ENCODE data around the gene SERPINB6.
"Not testable (repeated sequence)": the region's sequence is repeated elsewhere in the genome, so short reads cannot be mapped to it uniquely, and the experiment has no call there.

Gene SERPINB6

DNA sequence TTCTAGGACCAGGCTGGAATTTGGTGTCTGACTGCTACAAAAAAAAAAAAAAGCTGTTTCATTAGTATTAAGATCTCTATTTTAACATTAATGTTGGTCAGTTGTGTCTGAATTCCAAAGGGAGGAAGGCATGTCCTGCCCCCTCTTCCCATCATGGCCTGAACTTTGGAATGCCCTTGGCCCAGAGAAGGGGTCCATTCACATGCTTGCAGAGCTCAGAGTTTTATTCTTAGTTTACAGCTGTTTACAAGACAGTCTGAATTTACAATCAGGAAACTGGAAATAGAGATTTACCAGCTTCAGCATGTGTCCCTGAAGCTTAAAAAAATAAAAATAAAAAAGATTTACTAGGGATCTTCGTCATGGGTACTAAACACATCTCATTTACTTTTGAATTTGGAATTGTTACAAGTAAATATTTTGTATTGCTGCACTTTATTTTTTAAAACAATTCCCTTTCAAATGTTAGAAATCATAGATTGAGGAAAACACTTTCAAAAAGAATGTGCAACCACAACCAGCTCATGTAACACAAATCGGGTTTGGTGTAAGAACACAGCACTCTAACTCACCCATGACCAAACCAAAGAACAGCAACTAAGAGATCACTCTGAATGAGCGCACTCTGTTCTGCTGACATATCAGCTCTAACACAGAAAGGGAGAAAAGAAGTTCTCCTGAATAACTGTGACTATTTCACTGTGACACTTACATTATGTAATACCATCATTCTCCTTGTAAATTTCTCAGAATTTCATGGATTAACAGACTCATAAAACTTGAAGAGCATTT lies 6.6 kb upstream of the SERPINB6 start:
- Histone ChIP-seq H3K27ac (ENCODE audit: insufficient read depth, low read length, poor library complexity, severe bottlenecking) (no peak overlapping the region), H3K36me3 (ENCODE audit: control insufficient read depth, insufficient read depth, low read length) (no peaks in the 10 kb centered on the region), H3K4me1 (ENCODE audit: control insufficient read depth, insufficient read depth, low read length, poor library complexity, severe bottlenecking) (no peaks in the 10 kb centered on the region), H3K27me3 (replicated peaks; ENCODE audit: control insufficient read depth, insufficient read depth, low read length, poor library complexity, severe bottlenecking) (no peaks in the 10 kb centered on the region), H3K9me3 (ENCODE audit: control insufficient read depth, low read length) (no peaks in the 10 kb centered on the region), H3K4me3 (ENCODE audit: insufficient read depth, low read depth, low read length, poor library complexity, severe bottlenecking) (no peak overlapping the region)
- no peak for DNase-seq

DNA sequence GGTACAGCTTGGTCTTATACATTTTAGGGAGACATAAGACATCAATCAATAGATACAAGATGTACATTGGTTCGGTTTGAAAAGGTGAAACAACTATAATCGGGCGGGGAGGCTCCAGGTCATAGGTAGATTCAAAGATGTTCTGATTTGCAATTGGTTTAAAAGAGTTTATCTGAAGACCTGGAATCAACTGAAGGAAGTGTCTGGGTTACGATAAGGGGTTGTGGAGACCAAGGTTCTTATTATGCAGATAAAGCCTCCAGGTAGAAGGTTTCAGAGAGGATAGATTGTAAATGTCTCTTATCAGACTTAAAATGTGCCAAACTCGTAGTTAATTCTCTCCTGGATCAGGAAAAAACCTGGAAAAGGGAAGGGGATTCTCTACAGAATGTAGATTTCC lies 5.9 kb upstream of the SERPINB6 start:
- no peaks in the 10 kb centered on the region for H3K27me3 ChIP-seq (replicated peaks; ENCODE audit: control insufficient read depth, insufficient read depth, low read length, poor library complexity, severe bottlenecking)
- H3K4me3 ChIP-seq (ENCODE audit: insufficient read depth, low read depth, low read length, poor library complexity, severe bottlenecking) = no peak overlapping the region
- no peaks in the 10 kb centered on the region for H3K4me1 ChIP-seq (ENCODE audit: control insufficient read depth, insufficient read depth, low read length, poor library complexity, severe bottlenecking)
- H3K36me3 ChIP-seq (ENCODE audit: control insufficient read depth, insufficient read depth, low read length) = no peaks in the 10 kb centered on the region
- no peak for DNase-seq
- no peak overlapping the region for H3K27ac ChIP-seq (ENCODE audit: insufficient read depth, low read length, poor library complexity, severe bottlenecking)
- no peaks in the 10 kb centered on the region for H3K9me3 ChIP-seq (ENCODE audit: control insufficient read depth, low read length)

- Histone ChIP-seq H3K9me3 (ENCODE audit: control insufficient read depth, low read length) (no peaks in the 10 kb centered on the region), H3K27me3 (replicated peaks; ENCODE audit: control insufficient read depth, insufficient read depth, low read length, poor library complexity, severe bottlenecking) (no peaks in the 10 kb centered on the region), H3K4me3 (ENCODE audit: insufficient read depth, low read depth, low read length, poor library complexity, severe bottlenecking) (no peak overlapping the region), H3K36me3 (ENCODE audit: control insufficient read depth, insufficient read depth, low read length) (no peaks in the 10 kb centered on the region), H3K27ac (ENCODE audit: insufficient read depth, low read length, poor library complexity, severe bottlenecking) (no peak overlapping the region), H3K4me1 (ENCODE audit: control insufficient read depth, insufficient read depth, low read length, poor library complexity, severe bottlenecking) (peaks cover 3% of the 10 kb centered on the region)
- no peak for DNase-seq
Observed at GRCh38 chr6:2976571-2977085, 5.3 kb upstream of the SERPINB6 start.

GRCh38 chr6:2976060-2976459 lies 4.7 kb upstream of the SERPINB6 start:
- Histone ChIP-seq H3K4me3 (ENCODE audit: insufficient read depth, low read depth, low read length, poor library complexity, severe bottlenecking) (no peak overlapping the region), H3K36me3 (ENCODE audit: control insufficient read depth, insufficient read depth, low read length) (no peaks in the 10 kb centered on the region), H3K9me3 (ENCODE audit: control insufficient read depth, low read length) (no peaks in the 10 kb centered on the region), H3K4me1 (ENCODE audit: control insufficient read depth, insufficient read depth, low read length, poor library complexity, severe bottlenecking) (peaks cover 4% of the 10 kb centered on the region), H3K27ac (ENCODE audit: insufficient read depth, low read length, poor library complexity, severe bottlenecking) (no peak overlapping the region), H3K27me3 (replicated peaks; ENCODE audit: control insufficient read depth, insufficient read depth, low read length, poor library complexity, severe bottlenecking) (no peaks in the 10 kb centered on the region)
- no peak for DNase-seq

- H3K36me3 ChIP-seq (ENCODE audit: control insufficient read depth, insufficient read depth, low read length) = no peaks in the 10 kb centered on the region
- H3K4me1 ChIP-seq (ENCODE audit: control insufficient read depth, insufficient read depth, low read length, poor library complexity, severe bottlenecking) = peaks cover 4% of the 10 kb centered on the region
- DNase-seq = no peak
- no peaks in the 10 kb centered on the region for H3K27me3 ChIP-seq (replicated peaks; ENCODE audit: control insufficient read depth, insufficient read depth, low read length, poor library complexity, severe bottlenecking)
- no peak overlapping the region for H3K4me3 ChIP-seq (ENCODE audit: insufficient read depth, low read depth, low read length, poor library complexity, severe bottlenecking)
- H3K9me3 ChIP-seq (ENCODE audit: control insufficient read depth, low read length) = no peaks in the 10 kb centered on the region
- H3K27ac ChIP-seq (ENCODE audit: insufficient read depth, low read length, poor library complexity, severe bottlenecking) = no peak overlapping the region
Observed at GRCh38 chr6:2973676-2974075, 2.3 kb upstream of the SERPINB6 start.

GRCh38 chr6:2973180-2973579 lies 1.8 kb upstream of the SERPINB6 start:
- H3K4me1 ChIP-seq (ENCODE audit: control insufficient read depth, insufficient read depth, low read length, poor library complexity, severe bottlenecking); H3K4me3 ChIP-seq (ENCODE audit: insufficient read depth, low read depth, low read length, poor library complexity, severe bottlenecking): not testable (repeated sequence)

DNA sequence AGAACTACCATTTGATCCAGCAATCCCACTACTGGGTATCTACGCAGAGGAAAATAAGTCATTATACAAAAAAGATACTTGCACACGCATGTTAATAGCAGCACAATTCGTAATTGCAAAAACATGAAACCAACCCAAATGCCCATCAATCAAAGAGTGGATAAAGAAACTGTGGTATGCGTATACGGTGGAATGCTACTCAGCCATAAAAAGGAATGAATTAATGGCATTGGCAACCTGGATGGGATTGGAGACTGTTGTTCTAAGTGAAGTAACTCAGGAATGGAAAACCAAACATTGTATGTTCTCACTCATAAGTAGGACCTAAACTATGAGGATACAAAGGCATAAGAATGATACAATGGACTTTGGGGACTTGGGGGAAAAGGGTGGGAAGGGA lies 1.3 kb upstream of the SERPINB6 start:
- not testable (repeated sequence) for H3K4me1 ChIP-seq (ENCODE audit: control insufficient read depth, insufficient read depth, low read length, poor library complexity, severe bottlenecking); H3K9me3 ChIP-seq (ENCODE audit: control insufficient read depth, low read length); H3K4me3 ChIP-seq (ENCODE audit: insufficient read depth, low read depth, low read length, poor library complexity, severe bottlenecking); DNase-seq; H3K36me3 ChIP-seq (ENCODE audit: control insufficient read depth, insufficient read depth, low read length); H3K27ac ChIP-seq (ENCODE audit: insufficient read depth, low read length, poor library complexity, severe bottlenecking); H3K27me3 ChIP-seq (replicated peaks; ENCODE audit: control insufficient read depth, insufficient read depth, low read length, poor library complexity, severe bottlenecking)

More at GRCh38 chr6:2973180-2973579, 1.8 kb upstream of the SERPINB6 start:
- H3K9me3 ChIP-seq (ENCODE audit: control insufficient read depth, low read length); H3K27me3 ChIP-seq (replicated peaks; ENCODE audit: control insufficient read depth, insufficient read depth, low read length, poor library complexity, severe bottlenecking); H3K27ac ChIP-seq (ENCODE audit: insufficient read depth, low read length, poor library complexity, severe bottlenecking); DNase-seq; H3K36me3 ChIP-seq (ENCODE audit: control insufficient read depth, insufficient read depth, low read length): not testable (repeated sequence)

DNA sequence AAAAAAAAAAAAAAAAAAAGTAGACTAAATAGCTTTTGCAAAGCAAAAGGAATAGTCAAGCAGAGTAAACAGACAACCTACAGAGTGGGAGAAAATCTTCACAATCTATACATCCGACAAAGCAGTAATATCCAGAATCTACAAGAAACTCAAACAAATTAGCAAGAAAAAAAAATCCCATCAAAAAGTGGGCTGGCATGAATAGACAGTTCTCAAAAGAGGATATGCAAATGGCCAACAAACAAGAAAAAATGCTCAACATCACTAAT lies 786 bp upstream of the SERPINB6 start:
- DNase-seq; H3K27me3 ChIP-seq (replicated peaks; ENCODE audit: control insufficient read depth, insufficient read depth, low read length, poor library complexity, severe bottlenecking); H3K9me3 ChIP-seq (ENCODE audit: control insufficient read depth, low read length); H3K36me3 ChIP-seq (ENCODE audit: control insufficient read depth, insufficient read depth, low read length); H3K4me1 ChIP-seq (ENCODE audit: control insufficient read depth, insufficient read depth, low read length, poor library complexity, severe bottlenecking); H3K27ac ChIP-seq (ENCODE audit: insufficient read depth, low read length, poor library complexity, severe bottlenecking): not testable (repeated sequence)
- peak overlapping the region; percentile 78 for H3K4me3 ChIP-seq (ENCODE audit: insufficient read depth, low read depth, low read length, poor library complexity, severe bottlenecking)

GRCh38 chr6:2970753-2971419 lies 481 bp downstream of the SERPINB6 start:
- H3K9me3 ChIP-seq (ENCODE audit: control insufficient read depth, low read length) = no peaks in the 10 kb centered on the region
- DNase-seq = peak in 2 of 3 donors; percentile 14 to 24
- H3K4me3 ChIP-seq (ENCODE audit: insufficient read depth, low read depth, low read length, poor library complexity, severe bottlenecking) = peak overlapping the region; percentile 78
- H3K27ac ChIP-seq (ENCODE audit: insufficient read depth, low read length, poor library complexity, severe bottlenecking) = peak overlapping the region; percentile 61
- H3K27me3 ChIP-seq (replicated peaks; ENCODE audit: control insufficient read depth, insufficient read depth, low read length, poor library complexity, severe bottlenecking) = no peaks in the 10 kb centered on the region
- no peaks in the 10 kb centered on the region for H3K36me3 ChIP-seq (ENCODE audit: control insufficient read depth, insufficient read depth, low read length)
- H3K4me1 ChIP-seq (ENCODE audit: control insufficient read depth, insufficient read depth, low read length, poor library complexity, severe bottlenecking) = peaks cover 4% of the 10 kb centered on the region

DNA sequence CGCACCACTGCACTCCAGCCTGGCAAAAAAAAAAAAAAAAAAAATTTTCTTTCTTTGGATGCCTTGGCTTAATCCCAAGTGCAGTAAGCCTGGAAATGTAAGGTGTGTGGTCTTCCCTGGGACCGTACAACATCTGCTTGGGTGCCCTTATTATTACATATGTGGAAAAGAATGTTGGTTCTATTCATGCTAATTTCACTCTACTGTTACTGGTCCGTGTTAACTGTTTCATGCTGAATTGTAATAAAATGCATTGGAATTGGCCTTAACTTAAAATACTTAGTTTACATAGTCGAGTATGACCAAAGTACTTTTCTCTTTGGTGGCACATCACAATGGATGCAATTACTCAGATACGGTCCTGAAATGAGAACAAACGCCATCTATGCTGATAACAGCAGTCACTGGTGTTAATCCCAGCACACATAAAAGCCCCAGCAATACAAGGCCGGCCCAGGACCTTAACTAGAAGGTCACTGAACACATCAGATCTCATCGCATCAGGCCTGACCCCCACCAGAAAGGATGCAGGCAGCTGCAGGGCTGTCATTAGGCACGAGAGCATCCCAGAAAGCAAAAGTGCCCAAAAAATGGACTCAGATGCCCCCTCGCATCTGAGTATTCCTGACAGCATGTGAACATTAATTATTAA lies 1.2 kb downstream of the SERPINB6 start:
- Histone ChIP-seq H3K27me3 (replicated peaks; ENCODE audit: control insufficient read depth, insufficient read depth, low read length, poor library complexity, severe bottlenecking) (no peaks in the 10 kb centered on the region), H3K36me3 (ENCODE audit: control insufficient read depth, insufficient read depth, low read length) (no peaks in the 10 kb centered on the region), H3K27ac (ENCODE audit: insufficient read depth, low read length, poor library complexity, severe bottlenecking) (no peak overlapping the region), H3K9me3 (ENCODE audit: control insufficient read depth, low read length) (no peaks in the 10 kb centered on the region), H3K4me1 (ENCODE audit: control insufficient read depth, insufficient read depth, low read length, poor library complexity, severe bottlenecking) (peaks cover 4% of the 10 kb centered on the region), H3K4me3 (ENCODE audit: insufficient read depth, low read depth, low read length, poor library complexity, severe bottlenecking) (peak overlapping the region; percentile 78)
- no peak for DNase-seq
